H9 (cell line): ENCODE measurements around the gene TMC2. TPM values are rescaled to one million over a fixed set of nuclear protein-coding genes. Genes with fewer than 3 reads are reported as not detected.

Experiments
- DNase-seq: peaks from one replicate; pipeline ENCODE4 v3.0.0-alpha.2; 2017
- H2AFZ ChIP-seq: one replicate; pipeline ENCODE4 v1.6.1; 2013; ENCODE audit warnings: mild to moderate bottlenecking, low read length, control low read depth, moderate library complexity
- H2AK5ac ChIP-seq: 2 replicates; pipeline ENCODE4 v1.6.1; 2013; ENCODE audit warnings: low read length, control low read depth, mixed read lengths; ENCODE audit not compliant: insufficient read length
- H2BK120ac ChIP-seq: one replicate; pipeline ENCODE4 v1.6.1; 2013; ENCODE audit warnings: low read depth, mild to moderate bottlenecking, low read length, control low read depth, inconsistent platforms; ENCODE audit not compliant: poor library complexity, severe bottlenecking
- H2BK12ac ChIP-seq: 2 replicates; pipeline ENCODE4 v1.6.1; 2013; ENCODE audit warnings: low read length, control low read depth, mixed read lengths, low read depth; ENCODE audit not compliant: insufficient read length
- H2BK15ac ChIP-seq: 2 replicates; pipeline ENCODE4 v1.6.1; 2013; ENCODE audit warnings: low read depth, low read length, control low read depth
- H2BK20ac ChIP-seq: one replicate; pipeline ENCODE4 v1.6.1; 2013; ENCODE audit warnings: low read depth, mild to moderate bottlenecking, low read length, control low read depth, inconsistent platforms; ENCODE audit not compliant: poor library complexity, severe bottlenecking
- H2BK5ac ChIP-seq: 2 replicates; pipeline ENCODE4 v1.6.1; 2013; ENCODE audit warnings: low read length, control low read depth, mixed read lengths; ENCODE audit not compliant: insufficient read length
- H3K14ac ChIP-seq: 2 replicates; pipeline ENCODE4 v1.6.1; 2013; ENCODE audit warnings: low read length, control low read depth; ENCODE audit not compliant: insufficient read depth
- H3K18ac ChIP-seq: 2 replicates; pipeline ENCODE4 v1.6.1; 2013; ENCODE audit warnings: low read depth, mild to moderate bottlenecking, mixed read lengths, low read length, control low read depth; ENCODE audit not compliant: insufficient read length
- H3K23ac ChIP-seq: 2 replicates; pipeline ENCODE4 v1.6.1; 2013; ENCODE audit warnings: low read length, control low read depth, mixed read lengths, low read depth; ENCODE audit not compliant: insufficient read length
- H3K23me2 ChIP-seq: 2 replicates; pipeline ENCODE4 v1.6.1; 2013; ENCODE audit warnings: low read depth, mild to moderate bottlenecking, mixed read lengths, low read length, control low read depth; ENCODE audit not compliant: insufficient read length, poor library complexity, severe bottlenecking
- H3K27ac ChIP-seq: 2 replicates; pipeline ENCODE4 v1.5.1; 2013; ENCODE audit warnings: low read length, control low read depth, mixed read lengths, low read depth; ENCODE audit not compliant: insufficient read length
- H3K27me3 ChIP-seq: 2 replicates; pipeline ENCODE4 v1.6.1; 2013; ENCODE audit warnings: low read length, control low read depth, inconsistent platforms; ENCODE audit not compliant: insufficient read depth
- H3K4ac ChIP-seq: 2 replicates; pipeline ENCODE4 v1.6.1; 2013; ENCODE audit warnings: low read depth, mild to moderate bottlenecking, control low read depth, inconsistent platforms, low read length, moderate library complexity
- H3K4me1 ChIP-seq: 2 replicates; pipeline ENCODE4 v1.6.1; 2013; ENCODE audit warnings: low read length, control low read depth, inconsistent platforms; ENCODE audit not compliant: insufficient read depth
- H3K4me2 ChIP-seq: 2 replicates; pipeline ENCODE4 v1.6.1; 2013; ENCODE audit warnings: low read length, control low read depth, mixed read lengths; ENCODE audit not compliant: insufficient read length, insufficient read depth
- H3K56ac ChIP-seq: 2 replicates; pipeline ENCODE4 v1.6.1; 2013; ENCODE audit warnings: low read depth, mild to moderate bottlenecking, mixed read lengths, low read length, control low read depth; ENCODE audit not compliant: insufficient read length
- H3K79me1 ChIP-seq: 2 replicates; pipeline ENCODE4 v1.6.1; 2013; ENCODE audit warnings: low read depth, mild to moderate bottlenecking, moderate library complexity, low read length, control low read depth, inconsistent platforms; ENCODE audit not compliant: insufficient read depth, poor library complexity, severe bottlenecking
- H3K79me2 ChIP-seq: 2 replicates; pipeline ENCODE4 v1.6.1; 2013; ENCODE audit warnings: low read length, control low read depth, inconsistent platforms; ENCODE audit not compliant: insufficient read depth
- H3K9ac ChIP-seq: 2 replicates; pipeline ENCODE4 v1.6.1; 2013; ENCODE audit warnings: low read length, control low read depth, mixed read lengths; ENCODE audit not compliant: insufficient read length; ENCODE audit errors: extremely low read depth
- H3K9me3 ChIP-seq: one replicate; pipeline ENCODE4 v1.6.1; 2013; ENCODE audit warnings: low read depth, low read length, inconsistent platforms; ENCODE audit not compliant: control insufficient read depth
- H3T11ph ChIP-seq: one replicate; pipeline ENCODE4 v1.6.1; 2013; ENCODE audit warnings: mild to moderate bottlenecking, low read length, control low read depth, inconsistent platforms
- H4K20me1 ChIP-seq: one replicate; pipeline ENCODE4 v1.6.1; 2013; ENCODE audit not compliant: control insufficient read depth, insufficient read length, insufficient read depth
- H4K5ac ChIP-seq: 2 replicates; pipeline ENCODE4 v1.6.1; 2013; ENCODE audit warnings: low read depth, mild to moderate bottlenecking, mixed read lengths, low read length, control low read depth; ENCODE audit not compliant: insufficient read length
- H4K8ac ChIP-seq: replicated peaks from 2 replicates; pipeline ENCODE4 v1.6.1; 2013; ENCODE audit warnings: low read length, control low read depth, mixed read lengths, low read depth; ENCODE audit not compliant: insufficient read length
- H4K91ac ChIP-seq: 2 replicates; pipeline ENCODE4 v1.6.1; 2013; ENCODE audit warnings: low read depth, mild to moderate bottlenecking, moderate library complexity, mixed read lengths, low read length, control low read depth; ENCODE audit not compliant: insufficient read length
- H3K27ac Mint-ChIP-seq, 3 experiments: 2 replicates in 2 of 3; 3 replicates in 1 of 3; pipeline ENCODE4 v1.8.0; 2020 to 2021; ENCODE audit warnings: mixed read lengths in 3 of 3, mild to moderate bottlenecking in 1 of 3, moderate library complexity in 1 of 3
- H3K27me3 Mint-ChIP-seq: 2 replicates; pipeline ENCODE4 v1.8.0; 2021; ENCODE audit warnings: low read depth, mild to moderate bottlenecking, moderate library complexity, mixed read lengths
- H3K36me3 Mint-ChIP-seq, 3 experiments: 2 replicates in 2 of 3; 3 replicates in 1 of 3; pipeline ENCODE4 v1.8.0; 2020 to 2021; ENCODE audit warnings: low read depth in 3 of 3, mixed read lengths in 3 of 3; ENCODE audit not compliant: insufficient read depth in 1 of 3
- H3K4me1 Mint-ChIP-seq, 2 experiments: 2 replicates each; pipeline ENCODE4 v1.8.0; 2020; ENCODE audit warnings: mixed read lengths in 2 of 2
- H3K4me3 Mint-ChIP-seq, 2 experiments: 2 replicates in 1 of 2; 3 replicates in 1 of 2; pipeline ENCODE4 v1.8.0; 2020 to 2021; ENCODE audit warnings: mild to moderate bottlenecking in 2 of 2, mixed read lengths in 2 of 2, moderate library complexity in 1 of 2
- H3K9me3 Mint-ChIP-seq, 2 experiments: 2 replicates in 1 of 2; 3 replicates in 1 of 2; pipeline ENCODE4 v1.8.0; 2020; ENCODE audit warnings: mild to moderate bottlenecking in 2 of 2, mixed read lengths in 2 of 2, moderate library complexity in 1 of 2
- CTCF ChIP-seq: fragments of 200-600 bp; sonication (generic); conservative IDR thresholded peaks from 3 replicates; pipeline ENCODE4 v1.8.0; 2021; ENCODE audit warnings: antibody characterized with exemption, mild to moderate bottlenecking
- WGBS: extraction: QIAGEN DNeasy Blood & Tissue Kit; methylation state at CpG from one replicate; pipeline ENCODE4 v1.1.7; 2013; ENCODE audit warnings: missing lambda C conversion rate, low lambda C conversion rate, mixed read lengths; ENCODE audit not compliant: insufficient read length; ENCODE audit errors: extremely low coverage; 5-methylcytosine and 5-hydroxymethylcytosine counted together
- total RNA-seq: library from RNA; stranded (reverse); gene quantifications from 2 replicates; pipeline ENCODE4 v1.2.1, GENCODE V29; 2021

The TMC2 gene
- total RNA-seq, 1 experiment from 2014 or later, result not detected

- Histone ChIP-seq H3K27me3 (peaks cover 16% of the 10 kb centered on the region), H3K9me3 (no peaks in the 10 kb centered on the region), H3K14ac (no peak overlapping the region), H4K8ac (no peak overlapping the region), H4K20me1 (no peaks in the 10 kb centered on the region), H3K79me2 (no peaks in the 10 kb centered on the region), H2BK20ac (no peak overlapping the region), H3K9ac (no peak overlapping the region), H3K79me1 (no peaks in the 10 kb centered on the region), H3T11ph (no peak overlapping the region), H3K4ac (no peak overlapping the region), H3K4me2 (no peak overlapping the region), H4K91ac (no peak overlapping the region), H2AFZ (no peak overlapping the region), H2BK5ac (no peak overlapping the region), H3K23me2 (peaks cover 6% of the 10 kb centered on the region), H3K23ac (no peak overlapping the region), H3K56ac (no peak overlapping the region), H3K18ac (no peak overlapping the region), H4K5ac (no peak overlapping the region), H2AK5ac (no peak overlapping the region), H2BK120ac (no peak overlapping the region), H3K4me1 (no peaks in the 10 kb centered on the region), H2BK15ac (no peak overlapping the region), H3K27ac (no peak overlapping the region), H2BK12ac (no peak overlapping the region)
- Mint-ChIP-seq H3K27ac (no peak overlapping the region), H3K27me3 (peaks cover 91% of the 10 kb centered on the region), H3K9me3 (no peaks in the 10 kb centered on the region), H3K36me3 (no peaks in the 10 kb centered on the region), H3K4me3 (no peak overlapping the region), H3K4me1 (peaks cover 3% of the 10 kb centered on the region in 2 experiments)
- no CpG with 5 or more reads among the region's 6 CpGs for WGBS
- no peak for DNase-seq
- no peak for TF ChIP-seq CTCF
Observed at GRCh38 chr20:2527762-2528161, 8.6 kb upstream of the TMC2 start.
